Left kidney (tissue), 2 donors: ENCODE results near the gene IL1R1. TPM values are rescaled to one million over a fixed set of nuclear protein-coding genes. Genes with fewer than 3 reads are reported as not detected.

Experiments used
- DNase-seq: peaks from one replicate; pipeline ENCODE4 v3.0.0-alpha.2; 2013
- polyA plus RNA-seq: library from polyadenylated mRNA; unstranded; fragments of 120-200 nt; gene quantifications from one replicate; pipeline ENCODE4 v1.2.1, GENCODE V29; 2013; ENCODE audit not compliant: insufficient read length

IL1R1 gene
- polyA plus RNA-seq, 1 donor, result 31.9 TPM

DNA sequence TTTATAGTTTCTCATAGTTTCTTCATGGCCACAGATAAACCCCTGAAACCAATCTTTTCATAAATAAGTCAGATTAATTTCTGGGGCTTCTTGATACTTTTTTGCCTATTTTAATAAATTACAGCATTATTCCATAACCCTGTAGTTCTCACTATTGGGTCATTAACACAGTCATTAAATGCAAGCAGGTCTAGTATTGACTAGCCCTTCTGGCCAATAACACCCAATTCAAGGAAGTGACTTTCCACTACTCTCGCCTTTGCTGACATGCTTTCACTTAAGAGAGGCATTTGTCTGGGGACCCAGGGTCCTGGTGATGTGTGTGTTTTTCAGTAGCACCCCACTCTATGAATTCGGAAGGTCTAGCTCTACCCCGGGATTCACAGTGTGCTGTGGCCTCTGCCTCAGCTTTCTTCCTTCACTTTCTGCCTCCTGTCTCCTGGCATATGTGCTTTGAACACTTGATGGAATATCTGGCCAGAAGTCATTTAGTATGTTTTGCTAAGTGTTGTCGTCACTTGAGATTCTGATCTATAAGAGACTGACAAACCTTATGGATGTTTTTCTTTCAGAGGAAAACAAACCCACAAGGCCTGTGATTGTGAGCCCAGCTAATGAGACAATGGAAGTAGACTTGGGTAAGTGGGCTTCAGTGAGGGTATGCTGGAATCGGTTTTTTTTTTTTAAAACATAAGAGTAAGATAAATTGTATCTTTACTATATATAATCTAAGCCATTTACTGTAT, 25.7 kb downstream of the IL1R1 start:
- DNase-seq, result no peak

DNA sequence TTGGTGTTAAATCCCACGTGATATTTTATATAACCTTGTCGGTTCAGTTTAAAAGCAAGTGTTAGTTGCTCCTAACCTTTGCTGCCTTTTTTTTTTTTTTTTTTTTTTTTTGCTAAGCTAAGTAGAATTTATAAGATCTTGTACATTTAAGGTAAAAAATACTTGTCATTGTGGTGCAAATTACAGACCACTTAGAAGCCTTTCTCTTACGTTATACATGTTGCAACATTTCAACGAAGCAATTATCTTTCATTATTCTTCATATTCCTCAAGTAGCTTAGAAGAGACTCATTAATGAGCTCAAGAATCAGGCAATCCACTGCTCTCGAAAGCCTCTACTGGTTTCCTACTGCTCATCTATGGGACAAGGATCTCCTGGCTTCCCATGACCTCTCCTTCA, 29.4 kb downstream of the IL1R1 start:
- DNase-seq, result no peak

- no peak for DNase-seq
Observed at GRCh38 chr2:102172745-102173144, 30.2 kb downstream of the IL1R1 start.

DNA sequence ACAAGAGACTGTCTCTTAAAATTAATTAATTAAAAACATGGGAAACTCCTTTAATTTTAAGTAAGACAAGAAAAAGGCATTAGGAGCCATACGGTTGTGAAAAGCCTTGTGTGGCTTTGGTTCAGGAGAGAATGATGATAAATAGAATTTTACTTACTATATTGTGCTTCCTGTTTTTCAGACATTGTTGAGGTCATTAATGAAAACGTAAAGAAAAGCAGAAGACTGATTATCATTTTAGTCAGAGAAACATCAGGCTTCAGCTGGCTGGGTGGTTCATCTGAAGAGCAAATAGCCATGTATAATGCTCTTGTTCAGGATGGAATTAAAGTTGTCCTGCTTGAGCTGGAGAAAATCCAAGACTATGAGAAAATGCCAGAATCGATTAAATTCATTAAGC, 33.6 kb downstream of the IL1R1 start:
- DNase-seq, result no peak

- DNase-seq, result no peak
Observed at GRCh38 chr2:102177814-102178478, 35.4 kb downstream of the IL1R1 start.

DNA sequence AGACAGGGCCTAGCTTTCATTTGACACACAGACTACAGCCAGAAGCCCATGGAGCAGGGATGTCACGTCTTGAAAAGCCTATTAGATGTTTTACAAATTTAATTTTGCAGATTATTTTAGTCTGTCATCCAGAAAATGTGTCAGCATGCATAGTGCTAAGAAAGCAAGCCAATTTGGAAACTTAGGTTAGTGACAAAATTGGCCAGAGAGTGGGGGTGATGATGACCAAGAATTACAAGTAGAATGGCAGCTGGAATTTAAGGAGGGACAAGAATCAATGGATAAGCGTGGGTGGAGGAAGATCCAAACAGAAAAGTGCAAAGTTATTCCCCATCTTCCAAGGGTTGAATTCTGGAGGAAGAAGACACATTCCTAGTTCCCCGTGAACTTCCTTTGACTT, 36.5 kb downstream of the IL1R1 start:
- no peak for DNase-seq

- no peak for DNase-seq
Observed at GRCh38 chr2:102179788-102180686, 37.5 kb downstream of the IL1R1 start.

DNA sequence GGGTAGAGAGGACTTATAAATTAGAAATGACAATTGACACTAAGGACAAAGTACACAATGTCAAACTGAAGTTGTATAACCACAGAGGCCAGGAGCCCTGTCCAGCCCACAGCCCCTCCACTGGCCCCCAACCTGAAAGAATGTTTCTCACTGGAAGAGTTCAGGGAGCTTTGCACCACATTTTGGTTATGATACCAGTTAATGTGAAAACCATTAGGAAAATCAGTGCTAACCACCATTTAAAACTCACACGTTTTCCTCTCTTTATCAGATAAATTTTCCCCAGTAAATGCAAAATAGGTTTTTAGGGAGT, 38.1 kb downstream of the IL1R1 start:
- no peak for DNase-seq

DNA sequence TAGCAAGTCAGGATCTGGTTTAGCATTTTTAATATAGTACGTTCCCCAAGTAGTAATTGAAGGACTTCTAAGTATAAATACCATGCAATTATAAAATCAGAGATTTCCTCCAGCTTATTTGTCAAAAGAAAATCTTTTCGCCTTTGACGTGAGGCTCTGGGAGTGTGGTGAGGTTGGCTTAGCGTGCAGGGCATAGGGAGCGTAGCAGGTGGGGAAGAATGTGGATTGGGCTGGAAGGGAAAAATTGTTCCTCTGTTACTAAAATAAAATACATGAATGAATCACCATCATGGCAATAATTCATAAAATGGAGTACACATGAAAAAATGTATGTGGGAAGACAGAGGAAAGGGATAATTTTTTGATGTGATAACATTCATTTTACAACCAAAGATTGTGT, 38.8 kb downstream of the IL1R1 start:
- DNase-seq, result no peak

DNA sequence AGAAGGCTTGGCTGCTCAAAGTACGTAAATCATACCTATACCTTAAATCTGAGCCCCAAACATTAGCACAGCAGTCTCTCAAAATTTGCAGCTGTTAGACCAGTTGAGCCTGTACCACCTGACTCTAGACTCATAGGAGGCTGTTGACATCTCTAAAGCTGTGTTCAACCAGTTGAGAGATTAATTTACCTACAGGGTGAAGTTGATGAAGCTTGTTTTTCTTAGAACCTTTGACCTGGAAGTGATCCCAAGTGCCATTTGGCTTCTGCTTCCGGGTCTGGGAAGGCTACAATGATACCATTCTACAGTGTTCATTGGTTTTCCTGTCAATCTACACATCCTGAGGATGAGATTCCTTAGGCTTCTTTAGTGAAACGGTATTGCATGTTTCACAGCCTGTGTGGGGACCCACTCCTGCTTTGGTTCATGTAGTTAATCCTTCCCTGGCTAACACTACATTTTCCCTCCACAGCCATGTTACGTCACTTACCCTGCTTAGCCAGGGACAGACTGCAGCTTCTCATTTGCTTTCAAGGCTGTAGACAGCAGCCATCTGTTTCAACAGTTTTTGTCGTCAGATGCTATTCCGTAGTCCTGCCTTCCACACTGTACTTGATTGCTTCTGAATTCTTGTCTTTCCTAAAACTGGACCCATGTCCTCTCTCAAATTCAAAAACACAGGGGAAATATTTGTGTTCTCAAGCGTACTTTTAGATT, 39.5 kb downstream of the IL1R1 start:
- no peak for DNase-seq

- no peak for DNase-seq
Observed at GRCh38 chr2:102184018-102184417, 41.5 kb downstream of the IL1R1 start.

GRCh38 chr2:102184568-102184967, 42.0 kb downstream of the IL1R1 start:
- no peak for DNase-seq

DNA sequence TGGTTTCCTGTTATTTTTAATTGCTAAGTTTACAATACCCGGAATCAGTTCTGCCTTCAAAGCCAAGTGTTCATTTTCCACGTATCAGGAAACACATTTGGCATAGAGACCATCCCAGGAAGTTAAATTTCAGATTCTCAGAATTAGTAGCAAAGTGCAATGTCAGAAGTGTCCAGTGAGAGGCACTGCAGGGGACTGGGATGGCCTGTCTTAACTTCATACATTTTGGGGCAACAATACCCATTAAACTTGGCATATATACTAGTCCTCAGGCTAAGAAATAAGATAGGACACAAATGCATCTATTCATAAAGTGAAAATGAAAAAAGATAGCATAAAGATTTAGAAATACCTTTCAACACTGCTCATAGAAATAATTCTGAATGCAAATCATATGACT, 42.8 kb downstream of the IL1R1 start:
- no peak for DNase-seq

DNA sequence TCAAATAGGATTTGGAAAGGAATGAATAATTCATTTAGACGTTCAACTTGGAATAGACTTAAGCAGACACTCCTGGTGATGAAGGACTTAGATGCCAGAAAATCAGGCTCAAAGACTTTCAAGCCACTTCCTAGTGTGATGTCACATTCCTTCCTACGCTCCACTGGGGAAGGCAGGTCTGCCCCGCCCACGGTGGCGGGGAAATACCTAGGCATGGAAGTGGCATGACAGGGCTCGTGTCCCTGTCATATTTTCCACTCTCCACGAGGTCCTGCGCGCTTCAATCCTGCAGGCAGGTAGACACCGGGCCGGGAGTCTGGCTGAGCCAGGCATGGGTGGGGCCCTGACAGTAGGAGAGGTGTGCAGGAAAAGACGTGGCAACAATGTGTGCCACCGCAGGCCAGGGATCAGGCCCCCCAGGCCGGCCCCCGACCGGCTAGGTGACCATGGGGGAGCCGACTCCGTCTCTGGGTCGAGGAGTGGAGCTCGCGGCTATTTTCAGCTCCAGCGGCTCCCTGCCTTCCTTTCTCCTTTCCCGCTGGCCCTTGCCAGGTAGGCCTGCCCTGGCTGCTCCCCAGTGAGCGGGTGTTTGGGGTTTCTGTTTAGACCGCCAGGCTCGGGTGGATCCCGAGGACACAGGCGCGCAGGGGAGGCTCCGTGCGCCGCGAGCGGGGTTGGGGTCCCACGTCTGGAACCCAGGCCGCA, 44.4 kb downstream of the IL1R1 start, which contains the start of gene IL1RL2:
IL1RL2 (plus strand) TSS at position 233 of the 705 bp plus-strand sequence. CDS start 845 bp downstream, outside the sequence.
- DNase-seq, result no peak

DNA sequence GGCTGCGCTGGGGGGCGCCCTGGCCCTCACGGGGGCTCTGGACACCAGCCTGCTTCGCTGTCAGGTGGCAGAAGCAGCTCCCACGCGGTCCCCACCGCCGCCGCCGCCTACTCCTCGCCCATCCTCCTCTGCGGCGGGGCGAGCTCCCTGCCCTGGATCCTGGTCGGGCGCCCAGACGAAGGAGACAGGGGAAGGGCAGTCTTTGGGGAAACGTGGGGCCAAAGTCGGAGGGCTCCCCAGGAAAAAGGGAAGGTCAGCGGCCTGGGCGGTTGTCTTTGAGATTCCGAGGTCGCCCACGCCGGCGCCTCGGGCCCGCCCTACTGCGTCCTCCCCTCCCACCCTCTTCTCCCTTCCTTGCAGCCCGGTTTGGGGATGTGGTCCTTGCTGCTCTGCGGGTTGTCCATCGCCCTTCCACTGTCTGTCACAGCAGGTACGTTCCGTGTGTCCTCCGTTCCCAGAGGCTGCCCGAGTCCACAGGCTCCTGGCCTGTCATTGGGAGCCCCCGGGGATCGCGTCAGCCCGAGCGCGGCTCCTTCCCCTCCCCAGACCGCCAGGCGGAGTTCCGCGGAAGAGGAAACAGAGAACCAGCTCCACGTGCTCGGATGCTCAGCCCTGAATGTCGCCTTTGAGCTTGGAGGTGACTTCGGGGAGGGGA, 45.1 kb downstream of the IL1R1 start:
- DNase-seq, result peak; percentile 28

DNA sequence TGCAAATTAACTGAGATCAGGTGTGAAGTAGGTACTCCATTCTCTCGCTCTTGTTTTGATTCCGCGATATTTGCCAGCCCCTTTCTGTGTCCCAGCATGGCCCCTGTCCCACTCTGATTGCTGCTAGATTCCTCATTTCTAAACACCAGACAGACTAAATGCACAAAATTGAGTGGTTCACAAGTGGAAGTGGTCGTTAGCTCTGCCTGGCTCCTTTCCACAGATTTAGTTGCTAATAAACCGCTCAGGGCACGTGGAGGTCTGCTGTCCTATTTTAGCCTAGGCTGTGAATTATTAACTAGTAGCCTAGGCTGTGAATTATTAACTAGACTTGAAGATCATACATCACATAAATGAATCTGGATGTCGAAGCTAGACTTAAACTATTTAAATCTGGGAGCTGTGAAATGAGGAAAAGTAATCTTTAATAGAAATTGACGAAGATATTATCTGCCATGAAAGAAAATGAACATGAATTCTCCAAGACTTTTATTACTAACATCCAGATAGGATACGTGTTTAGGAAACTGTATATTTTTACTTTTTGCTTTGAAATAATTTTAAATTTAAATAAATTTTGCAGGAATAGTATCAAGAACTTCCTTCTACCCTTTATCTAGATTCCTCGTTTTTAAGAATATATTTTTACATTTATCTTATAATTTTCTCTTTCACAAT, 48.0 kb downstream of the IL1R1 start:
- peak; percentile 53 for DNase-seq

DNA sequence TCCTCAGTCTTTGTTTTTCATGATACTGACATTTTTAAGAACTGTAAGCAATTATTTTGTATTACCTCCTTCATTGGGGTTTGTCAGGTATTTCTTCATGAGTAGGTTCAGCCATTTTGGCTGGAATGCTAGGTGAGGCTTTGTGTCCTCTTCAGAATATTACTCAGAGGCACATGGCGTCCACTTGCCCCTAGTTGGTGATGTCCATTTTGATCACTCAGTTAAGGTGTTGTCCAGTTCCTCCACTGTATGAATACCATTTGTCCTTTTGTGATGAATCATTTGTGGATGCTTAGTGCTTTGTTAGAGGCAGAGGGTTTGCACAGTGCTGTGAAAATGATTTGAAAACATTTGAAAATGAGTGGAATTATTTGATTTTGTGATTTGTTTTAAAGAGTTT, 49.0 kb downstream of the IL1R1 start:
- DNase-seq, result no peak

DNA sequence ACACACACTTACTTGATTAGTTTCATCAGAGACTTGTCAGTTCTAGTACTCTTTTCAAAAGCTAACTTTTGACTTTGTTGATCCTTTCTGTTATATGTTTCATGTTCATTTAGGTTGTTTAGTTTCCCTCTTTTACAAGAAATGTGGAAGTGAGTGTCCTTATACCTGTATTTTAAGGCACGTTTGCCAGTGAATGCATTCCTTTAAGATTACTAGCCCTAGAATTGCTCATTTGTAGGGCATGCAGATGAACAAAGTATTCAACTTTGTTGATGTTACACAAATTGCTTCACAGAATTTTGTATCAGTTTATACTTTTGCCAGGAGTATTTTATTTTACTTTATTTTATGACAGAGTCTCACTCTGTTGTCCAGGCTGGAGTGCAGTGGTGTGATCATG, 50.5 kb downstream of the IL1R1 start:
- DNase-seq, result no peak

- no peak for DNase-seq
Observed at GRCh38 chr2:102194609-102195268, 52.2 kb downstream of the IL1R1 start.
